GM12872 (cell line): ENCODE data around the gene CEP112.

ENCODE experiments used
- TF ChIP-seq, protein P1 (sequence below): IDR thresholded peaks from 3 replicates; pipeline ENCODE4 v1.5.1; 2011; ENCODE audit warnings: low read depth, mild to moderate bottlenecking, low read length, moderate library complexity; ENCODE audit not compliant: insufficient read depth

CEP112 gene

DNA sequence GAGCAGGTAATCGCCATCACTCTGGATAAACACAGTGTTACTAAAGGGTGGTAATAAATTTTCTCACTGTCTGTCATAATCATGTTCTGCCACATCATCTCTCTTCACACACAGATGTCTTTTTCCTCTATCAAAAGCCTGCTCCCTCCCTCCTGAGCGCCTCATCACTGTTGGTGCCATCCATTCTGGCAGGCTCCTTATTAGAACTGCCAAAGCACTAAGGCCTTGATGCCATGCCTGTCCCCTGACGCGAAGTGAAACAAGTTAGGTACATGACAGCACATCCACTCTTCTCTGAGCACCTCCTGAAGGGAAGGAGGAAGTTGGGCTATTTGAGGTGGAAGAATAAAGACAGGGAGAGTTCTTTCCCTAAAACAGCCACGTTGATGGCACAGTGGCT lies 592.3 kb downstream of the CEP112 start:
- TF ChIP-seq, protein P1, sequence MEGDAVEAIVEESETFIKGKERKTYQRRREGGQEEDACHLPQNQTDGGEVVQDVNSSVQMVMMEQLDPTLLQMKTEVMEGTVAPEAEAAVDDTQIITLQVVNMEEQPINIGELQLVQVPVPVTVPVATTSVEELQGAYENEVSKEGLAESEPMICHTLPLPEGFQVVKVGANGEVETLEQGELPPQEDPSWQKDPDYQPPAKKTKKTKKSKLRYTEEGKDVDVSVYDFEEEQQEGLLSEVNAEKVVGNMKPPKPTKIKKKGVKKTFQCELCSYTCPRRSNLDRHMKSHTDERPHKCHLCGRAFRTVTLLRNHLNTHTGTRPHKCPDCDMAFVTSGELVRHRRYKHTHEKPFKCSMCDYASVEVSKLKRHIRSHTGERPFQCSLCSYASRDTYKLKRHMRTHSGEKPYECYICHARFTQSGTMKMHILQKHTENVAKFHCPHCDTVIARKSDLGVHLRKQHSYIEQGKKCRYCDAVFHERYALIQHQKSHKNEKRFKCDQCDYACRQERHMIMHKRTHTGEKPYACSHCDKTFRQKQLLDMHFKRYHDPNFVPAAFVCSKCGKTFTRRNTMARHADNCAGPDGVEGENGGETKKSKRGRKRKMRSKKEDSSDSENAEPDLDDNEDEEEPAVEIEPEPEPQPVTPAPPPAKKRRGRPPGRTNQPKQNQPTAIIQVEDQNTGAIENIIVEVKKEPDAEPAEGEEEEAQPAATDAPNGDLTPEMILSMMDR, result no peak

DNA sequence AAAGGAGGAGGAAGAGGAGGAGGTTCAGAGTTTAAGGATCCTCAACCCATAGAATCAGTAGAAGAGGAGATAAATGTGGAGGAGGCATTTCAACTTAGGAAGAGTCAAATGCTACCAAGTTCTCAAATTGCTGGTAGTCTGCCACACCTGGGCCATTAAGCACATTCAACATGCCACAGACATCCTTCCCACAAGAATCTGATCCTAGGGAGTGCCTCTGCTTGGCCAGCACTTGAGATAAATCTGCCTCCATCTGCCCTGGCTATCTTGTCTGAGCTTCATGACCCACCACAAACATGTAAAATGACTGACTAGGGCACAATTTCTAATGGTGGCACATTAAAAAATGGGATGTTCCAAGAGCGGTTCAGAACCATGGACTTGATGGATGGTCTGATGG lies 593.2 kb downstream of the CEP112 start:
- TF ChIP-seq, protein P1, result no peak

DNA sequence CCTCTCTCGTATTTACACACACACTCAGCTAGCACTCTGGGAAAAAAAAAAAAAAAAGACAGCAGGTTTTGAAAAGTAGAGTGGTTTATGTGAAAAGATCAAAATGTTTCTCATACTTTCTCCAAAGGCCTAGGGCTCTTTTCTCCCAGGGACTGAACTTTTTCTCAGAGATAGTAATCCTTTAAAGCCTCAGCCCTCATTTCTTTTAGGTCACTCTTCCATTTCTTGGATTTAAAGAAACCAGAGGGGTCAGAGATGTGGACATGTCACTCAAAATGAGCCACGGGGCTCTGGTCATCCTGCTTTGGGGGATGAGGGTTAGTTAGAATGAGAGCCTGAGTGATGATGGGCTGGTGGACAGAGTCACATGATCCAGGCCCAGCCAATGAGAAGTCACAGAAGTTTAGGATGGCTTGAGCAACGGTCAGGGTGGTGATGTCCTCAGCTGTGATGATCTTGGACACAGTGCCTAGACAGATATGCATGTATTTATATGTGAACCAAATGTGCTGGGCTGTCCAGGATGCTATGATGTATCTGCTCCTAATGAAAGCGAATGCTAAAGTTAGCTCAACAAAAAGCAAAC lies 596.8 kb downstream of the CEP112 start:
- TF ChIP-seq, protein P1, result no peak

DNA sequence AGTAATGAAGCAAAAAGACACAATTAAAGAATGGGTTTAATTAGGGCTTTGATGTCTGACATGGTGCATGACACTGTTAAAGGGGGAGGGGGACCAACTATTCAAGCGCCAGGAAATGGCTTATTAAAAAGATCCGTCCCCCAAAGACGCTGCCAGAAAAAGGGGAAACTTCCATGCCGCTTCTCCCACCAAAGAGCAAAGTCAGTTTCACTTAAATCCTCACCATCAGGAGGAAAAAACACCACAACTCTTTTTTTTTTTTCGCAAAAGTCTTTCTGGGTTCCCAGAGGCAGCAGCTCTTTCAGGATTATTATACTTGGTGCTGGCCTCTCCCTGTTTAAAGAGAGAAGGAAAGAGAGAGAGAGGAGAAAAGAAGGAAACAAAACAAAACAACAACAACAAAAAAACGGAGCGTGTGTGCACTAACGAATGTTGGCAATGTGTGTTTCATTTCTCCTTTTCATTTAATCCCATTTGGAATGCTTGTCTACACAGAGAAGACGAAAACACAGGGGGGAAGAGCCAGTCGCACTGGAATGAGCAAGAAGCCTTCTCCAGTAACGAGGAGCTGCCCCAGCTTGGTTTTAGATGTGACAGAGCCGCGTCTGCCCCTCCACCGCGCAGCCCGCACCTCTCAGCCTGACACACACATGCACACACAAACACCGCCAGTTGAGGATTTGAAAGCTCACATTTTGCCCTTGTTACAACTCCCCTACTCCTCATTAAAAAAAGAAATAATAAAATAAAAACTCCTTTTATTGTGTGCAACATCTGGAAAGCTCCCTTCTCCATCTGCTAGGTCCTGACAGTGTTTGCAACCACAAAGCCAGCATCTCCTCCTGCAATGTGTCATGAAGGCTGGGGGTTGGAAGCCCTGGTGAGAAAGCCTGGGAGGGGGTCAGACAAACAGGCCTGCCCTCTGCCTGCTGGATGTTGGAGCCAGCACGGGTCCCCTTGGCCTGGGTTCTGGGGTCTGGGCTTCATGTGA lies 597.8 kb downstream of the CEP112 start:
- TF ChIP-seq, protein P1, result no peak

DNA sequence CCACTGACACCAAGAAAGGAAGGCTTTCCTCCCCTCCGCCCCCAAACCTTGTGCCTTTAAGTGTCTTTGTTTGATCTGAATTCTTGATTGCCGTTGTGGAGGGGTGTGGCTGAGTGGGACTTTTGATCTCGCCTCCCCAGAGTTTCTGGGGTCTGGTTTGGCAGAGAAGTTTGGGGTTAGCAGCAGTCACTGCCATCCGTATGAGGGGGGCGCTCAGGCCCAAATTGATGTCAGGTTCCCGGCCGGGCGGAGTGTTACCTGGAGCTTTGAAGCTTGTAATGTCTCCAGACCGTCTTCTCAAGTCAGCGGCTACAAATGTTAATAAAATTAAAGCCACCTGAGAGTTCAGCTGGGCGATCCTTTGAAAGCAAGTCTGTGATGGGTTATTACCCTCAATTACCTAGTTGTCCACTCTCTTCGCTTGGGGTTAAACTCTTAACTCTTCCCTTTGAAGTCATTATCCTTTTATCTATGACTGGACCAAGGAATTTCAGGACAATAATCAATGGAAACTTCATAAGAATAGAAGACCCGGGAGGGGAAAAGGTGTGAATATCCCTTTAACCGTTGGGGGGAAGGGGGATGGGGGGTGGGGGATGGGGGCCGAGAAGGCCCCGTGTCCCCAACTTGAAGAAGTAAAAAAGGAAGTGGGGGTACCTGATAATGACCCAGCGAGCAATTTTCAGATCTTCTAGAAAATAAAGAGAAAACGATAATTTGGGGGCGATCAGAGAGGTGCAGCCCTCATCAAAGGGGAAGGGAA lies 598.7 kb downstream of the CEP112 start:
- TF ChIP-seq, protein P1, result no peak

DNA sequence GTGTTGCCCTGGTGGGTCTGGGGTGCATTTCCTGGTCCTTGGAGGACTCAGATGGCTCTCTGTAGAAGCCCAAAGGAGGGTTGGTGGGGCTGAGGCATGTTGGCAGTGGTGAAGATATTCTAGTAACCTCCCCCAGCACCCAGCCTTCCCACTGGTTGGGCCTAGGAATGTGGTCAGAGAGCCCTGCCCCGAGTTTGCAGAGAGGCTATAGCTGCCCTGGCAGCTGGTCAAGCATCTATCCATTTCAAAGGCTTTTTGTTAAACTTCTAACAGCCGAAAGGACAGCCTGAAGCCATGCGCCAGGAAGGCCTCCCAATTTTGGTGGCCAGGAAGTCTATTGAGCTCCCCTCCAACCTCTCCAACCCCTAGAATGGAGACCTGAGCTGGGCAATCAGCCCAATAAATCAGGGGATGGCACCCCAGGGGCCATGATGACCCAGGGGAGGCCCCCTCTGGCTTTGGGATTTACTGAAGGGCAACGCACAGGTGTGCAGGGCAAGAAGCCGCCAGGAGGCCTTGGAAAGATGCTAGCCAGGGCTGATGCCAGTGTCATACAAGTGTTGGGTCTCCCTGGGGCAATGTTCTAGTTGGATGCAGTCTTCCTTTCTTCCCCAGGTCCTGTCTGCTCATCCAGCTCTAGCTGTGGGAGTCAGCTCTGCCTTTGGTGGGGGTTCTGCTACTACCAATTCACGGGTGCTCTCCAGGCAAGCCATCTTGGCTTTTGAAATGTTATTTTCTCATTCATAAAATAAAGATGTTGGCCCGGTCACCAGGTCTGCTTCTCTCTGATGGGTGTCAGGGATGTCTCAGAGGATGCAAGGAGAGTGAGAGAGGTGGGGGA lies 599.6 kb downstream of the CEP112 start:
- TF ChIP-seq, protein P1, result no peak
